Brain microvascular endothelial cell (primary cell): ENCODE results near the gene CYP2C18.

Experiments
- DNase-seq: peaks from one replicate; pipeline ENCODE4 v3.0.0-alpha.2; 2020
- H3K27ac ChIP-seq: fragments of 250-450 bp; sonication (Bioruptor Pico); 2 replicates; pipeline ENCODE4 v1.5.1; 2020; ENCODE audit warnings: mild to moderate bottlenecking, moderate library complexity
- H3K27me3 ChIP-seq: fragments of 250-450 bp; sonication (Bioruptor Pico); replicated peaks from 2 replicates; pipeline ENCODE4 v1.5.1; 2020; ENCODE audit warnings: mild to moderate bottlenecking
- H3K36me3 ChIP-seq: fragments of 250-450 bp; sonication (Bioruptor Pico); replicated peaks from 2 replicates; pipeline ENCODE4 v1.5.1; 2020; ENCODE audit warnings: mild to moderate bottlenecking
- H3K4me3 ChIP-seq: 2 replicates; pipeline ENCODE4 v1.5.1; 2011; ENCODE audit warnings: low read depth, mild to moderate bottlenecking, control low read depth, low read length, moderate library complexity
- in situ Hi-C: cut with HindIII; loops from 2 replicates; pipeline ENCODE4 v1.10.0; 2017; ENCODE audit warnings: low sequenced_read_pairs, low pct_ligation_motif_present
- TF ChIP-seq, protein P1 (sequence below): IDR thresholded peaks from 2 replicates; pipeline ENCODE4 v1.5.1; 2011; ENCODE audit warnings: low read depth, mild to moderate bottlenecking, moderate library complexity, low read length, control low read depth, inconsistent platforms; ENCODE audit errors: missing control alignments

The CYP2C18 gene

GRCh38 chr10:94710578-94710977 is 27.0 kb downstream of the CYP2C18 start:
- H3K27me3 ChIP-seq = no peaks in the 10 kb centered on the region
- H3K4me3 ChIP-seq = no peak overlapping the region
- H3K27ac ChIP-seq = no peak overlapping the region
- no peaks in the 10 kb centered on the region for H3K36me3 ChIP-seq
- TF ChIP-seq, protein P1, sequence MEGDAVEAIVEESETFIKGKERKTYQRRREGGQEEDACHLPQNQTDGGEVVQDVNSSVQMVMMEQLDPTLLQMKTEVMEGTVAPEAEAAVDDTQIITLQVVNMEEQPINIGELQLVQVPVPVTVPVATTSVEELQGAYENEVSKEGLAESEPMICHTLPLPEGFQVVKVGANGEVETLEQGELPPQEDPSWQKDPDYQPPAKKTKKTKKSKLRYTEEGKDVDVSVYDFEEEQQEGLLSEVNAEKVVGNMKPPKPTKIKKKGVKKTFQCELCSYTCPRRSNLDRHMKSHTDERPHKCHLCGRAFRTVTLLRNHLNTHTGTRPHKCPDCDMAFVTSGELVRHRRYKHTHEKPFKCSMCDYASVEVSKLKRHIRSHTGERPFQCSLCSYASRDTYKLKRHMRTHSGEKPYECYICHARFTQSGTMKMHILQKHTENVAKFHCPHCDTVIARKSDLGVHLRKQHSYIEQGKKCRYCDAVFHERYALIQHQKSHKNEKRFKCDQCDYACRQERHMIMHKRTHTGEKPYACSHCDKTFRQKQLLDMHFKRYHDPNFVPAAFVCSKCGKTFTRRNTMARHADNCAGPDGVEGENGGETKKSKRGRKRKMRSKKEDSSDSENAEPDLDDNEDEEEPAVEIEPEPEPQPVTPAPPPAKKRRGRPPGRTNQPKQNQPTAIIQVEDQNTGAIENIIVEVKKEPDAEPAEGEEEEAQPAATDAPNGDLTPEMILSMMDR = no peak
- in situ Hi-C loops = no loop called here
- no peak for DNase-seq

DNA sequence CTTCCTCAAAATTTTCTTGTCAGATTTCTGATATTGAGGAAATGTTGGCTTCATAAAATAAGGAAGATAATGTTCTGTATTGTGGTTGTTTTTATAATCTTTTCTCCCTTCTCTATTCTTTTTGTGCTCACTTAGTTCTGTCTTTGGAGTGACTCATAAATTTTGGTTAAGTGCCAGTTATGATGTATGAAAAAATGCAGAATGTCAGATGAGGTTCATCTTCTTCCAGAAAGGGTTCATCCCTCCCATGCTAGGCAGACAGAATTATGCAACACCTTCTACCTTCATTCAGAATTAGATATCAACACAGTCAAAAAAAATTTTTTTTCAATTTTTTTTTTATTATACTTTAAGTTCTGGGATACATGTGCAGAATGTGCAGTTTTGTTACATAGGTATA is 42.3 kb downstream of the CYP2C18 start:
- DNase-seq = no peak
- Histone ChIP-seq H3K36me3 (no peaks in the 10 kb centered on the region), H3K4me3 (no peak overlapping the region), H3K27me3 (no peaks in the 10 kb centered on the region), H3K27ac (no peak overlapping the region)
- in situ Hi-C loops = no loop called here
- TF ChIP-seq, protein P1 = no peak

DNA sequence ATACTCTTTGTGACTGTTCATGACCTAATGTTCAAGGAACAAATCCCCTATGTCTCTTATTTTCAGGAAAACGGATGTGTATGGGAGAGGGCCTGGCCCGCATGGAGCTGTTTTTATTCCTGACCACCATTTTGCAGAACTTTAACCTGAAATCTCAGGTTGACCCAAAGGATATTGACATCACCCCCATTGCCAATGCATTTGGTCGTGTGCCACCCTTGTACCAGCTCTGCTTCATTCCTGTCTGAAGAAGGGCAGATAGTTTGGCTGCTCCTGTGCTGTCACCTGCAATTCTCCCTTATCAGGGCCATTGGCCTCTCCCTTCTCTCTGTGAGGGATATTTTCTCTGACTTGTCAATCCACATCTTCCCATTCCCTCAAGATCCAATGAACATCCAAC is 51.7 kb downstream of the CYP2C18 start:
- Histone ChIP-seq H3K4me3 (no peak overlapping the region), H3K27me3 (no peaks in the 10 kb centered on the region), H3K36me3 (no peaks in the 10 kb centered on the region), H3K27ac (no peak overlapping the region)
- in situ Hi-C loops = no loop called here
- TF ChIP-seq, protein P1 = no peak
- DNase-seq = no peak

GRCh38 chr10:94738588-94738987 is 55.1 kb downstream of the CYP2C18 start:
- in situ Hi-C loops = no loop called here
- no peak overlapping the region for H3K4me3 ChIP-seq

GRCh38 chr10:94747137-94747536 is 63.6 kb downstream of the CYP2C18 start:
- H3K36me3 ChIP-seq = no peaks in the 10 kb centered on the region
- in situ Hi-C loops = no loop called here
- H3K27me3 ChIP-seq = no peaks in the 10 kb centered on the region
- TF ChIP-seq, protein P1 = no peak
- no peak overlapping the region for H3K4me3 ChIP-seq
- DNase-seq = no peak
- no peak overlapping the region for H3K27ac ChIP-seq

More at GRCh38 chr10:94738588-94738987, 55.1 kb downstream of the CYP2C18 start:
- TF ChIP-seq, protein P1 = no peak
- no peak for DNase-seq
- Histone ChIP-seq H3K27me3 (no peaks in the 10 kb centered on the region), H3K36me3 (no peaks in the 10 kb centered on the region), H3K27ac (no peak overlapping the region)

DNA sequence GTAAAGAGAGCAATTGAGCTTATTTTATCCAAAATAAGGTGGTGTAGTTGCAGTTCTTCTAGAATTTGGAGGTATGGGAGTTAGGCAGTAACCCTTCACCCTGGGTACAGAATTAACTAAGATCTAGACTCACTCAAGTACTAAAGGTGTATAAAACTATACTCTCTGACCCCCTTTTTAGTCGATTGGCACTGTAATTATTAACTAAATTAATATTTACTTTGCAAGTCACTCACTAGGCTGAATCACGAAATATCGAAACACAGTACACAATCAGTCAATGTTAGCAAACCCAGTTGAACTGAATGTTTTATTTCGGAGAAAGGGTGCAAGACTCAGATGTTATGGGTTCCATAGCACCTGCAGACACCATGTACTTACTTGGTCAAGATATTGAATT is 64.3 kb downstream of the CYP2C18 start:
- no peak for DNase-seq
- no peak overlapping the region for H3K4me3 ChIP-seq
- H3K36me3 ChIP-seq = no peaks in the 10 kb centered on the region
- no peaks in the 10 kb centered on the region for H3K27me3 ChIP-seq
- no peak overlapping the region for H3K27ac ChIP-seq
- TF ChIP-seq, protein P1 = no peak
- in situ Hi-C loops = no loop called here
